ENCODE results near the gene SVIL.

GRCh38 chr10:29603223-29603896, 31.4 kb downstream of the SVIL start:
- TF ChIP-seq CTCF (IDR thresholded peaks at IDR 0.05) (no peak), EZH2 (IDR thresholded peaks at IDR 0.05) (no peak)
